SH-SY5Y (cell line): ENCODE measurements around the gene STX19.

Experiments used
- GATA2 ChIP-seq: IDR thresholded peaks from 2 replicates; pipeline ENCODE4 v1.6.1; 2011; ENCODE audit warnings: mild to moderate bottlenecking, low read depth, low read length
- GATA3 ChIP-seq: IDR thresholded peaks from 2 replicates; pipeline ENCODE4 v1.6.1; 2011; ENCODE audit warnings: low read depth, mild to moderate bottlenecking, low read length, moderate library complexity

- no peak for TF ChIP-seq GATA2
- TF ChIP-seq GATA3 = no peak
Measured at GRCh38 chr3:93983408-93983807, 45.0 kb downstream of the STX19 start.
